Measurements from ENCODE around the gene TRAP1.
"Not testable (repeated sequence)": the region's sequence is repeated elsewhere in the genome, so short reads cannot be mapped to it uniquely, and the experiment has no call there.

The TRAP1 gene

DNA sequence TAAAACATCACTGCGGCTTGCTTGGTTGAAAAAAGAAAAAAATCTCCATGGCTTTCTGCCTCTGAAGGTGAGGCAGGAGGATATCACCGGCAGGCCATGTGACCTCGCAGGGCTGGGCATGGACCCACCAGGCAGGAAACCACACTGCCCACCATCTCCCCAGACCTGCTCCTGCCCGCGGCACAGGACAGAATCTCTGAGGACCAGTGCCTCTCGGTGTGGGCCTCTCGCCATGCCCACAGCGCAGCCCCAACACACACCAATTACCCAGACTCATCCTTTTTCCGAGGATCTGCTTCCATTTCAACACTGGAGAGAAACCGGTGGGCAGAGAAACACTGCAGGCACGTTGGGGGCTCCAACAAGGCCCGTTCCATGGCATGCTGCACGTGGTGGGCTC lies 46.6 kb downstream of the TRAP1 start:
- no peak for DNase-seq

DNA sequence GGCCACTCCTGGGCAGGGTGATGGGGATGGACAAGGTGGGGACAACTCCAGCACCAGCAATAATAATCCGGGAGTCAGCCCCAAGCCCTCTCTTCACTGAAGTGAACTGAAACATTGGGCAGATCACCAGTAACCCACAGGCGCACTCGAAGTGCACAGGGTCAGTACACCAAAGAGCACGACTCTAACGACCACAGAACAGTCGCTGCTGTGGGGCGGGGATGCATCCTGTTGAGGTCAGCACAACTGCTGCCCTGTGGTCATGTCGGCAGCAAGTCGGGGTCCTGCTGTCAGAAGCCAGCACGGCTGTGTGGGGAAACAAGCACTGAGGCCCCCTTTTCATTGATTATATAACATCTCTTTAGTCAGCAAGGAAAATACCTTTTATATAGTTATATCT lies 48.2 kb downstream of the TRAP1 start:
- no peak for DNase-seq

DNA sequence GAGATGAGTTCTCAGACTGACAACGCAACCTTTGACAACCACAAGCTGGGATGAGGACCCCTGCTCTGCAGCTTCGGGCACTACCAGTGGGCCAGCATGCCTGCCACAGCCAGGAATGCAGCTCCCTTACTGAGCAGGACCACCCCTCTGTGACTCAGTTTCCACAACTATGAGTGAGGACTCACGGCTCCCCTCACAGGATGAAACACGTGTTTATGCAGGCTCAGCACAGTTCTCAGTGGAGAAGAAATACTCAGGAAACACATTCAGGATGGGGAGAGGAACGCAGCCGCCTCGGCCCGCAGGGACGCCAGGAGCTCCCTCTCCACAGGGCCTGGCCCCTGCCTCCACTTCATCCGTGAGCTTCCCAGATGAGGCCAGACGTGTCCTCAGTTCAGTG lies 48.7 kb downstream of the TRAP1 start:
- no peak for DNase-seq

DNA sequence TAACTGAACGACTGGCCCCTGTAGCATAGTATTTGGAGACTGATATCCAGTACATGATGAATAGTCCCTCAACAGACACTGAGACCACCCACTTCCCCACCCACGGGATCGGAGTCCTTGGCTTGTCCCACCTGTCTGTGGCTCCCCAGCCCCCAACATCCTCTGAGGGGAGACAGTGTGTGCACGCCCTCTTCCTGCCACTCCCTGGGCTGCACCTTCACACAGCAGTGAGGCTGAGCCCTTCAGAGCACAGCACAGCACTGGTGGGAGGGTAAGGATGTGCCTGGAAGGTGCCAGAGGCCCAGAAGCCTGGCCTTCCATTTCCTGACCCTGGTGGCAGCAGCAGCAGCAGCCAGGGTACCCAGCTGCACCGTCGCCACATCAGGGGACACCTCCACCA lies 51.8 kb downstream of the TRAP1 start:
- no peak for DNase-seq

GRCh38 chr16:3664187-3664896 lies 53.0 kb downstream of the TRAP1 start:
- DNase-seq = no peak

DNA sequence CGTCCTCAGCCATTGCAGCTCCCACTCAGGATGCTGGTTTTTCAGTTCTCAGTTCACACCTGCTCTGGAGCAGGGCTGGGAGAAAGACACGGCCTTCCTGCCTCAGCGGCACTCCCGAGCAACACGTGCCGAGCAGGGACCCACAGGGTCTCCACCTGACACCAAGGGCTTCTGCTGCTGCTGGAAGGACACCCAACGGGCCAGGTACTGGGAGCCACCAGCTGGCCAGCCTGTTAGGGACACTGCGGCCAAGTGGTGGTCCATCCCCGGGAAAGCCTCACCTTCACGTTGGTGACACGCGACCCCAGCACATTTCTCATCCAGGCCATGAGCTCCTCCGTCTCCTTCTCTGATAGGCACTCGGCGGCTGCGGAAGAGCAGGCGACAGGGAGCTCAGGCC lies 54.7 kb downstream of the TRAP1 start:
- DNase-seq = no peak

DNA sequence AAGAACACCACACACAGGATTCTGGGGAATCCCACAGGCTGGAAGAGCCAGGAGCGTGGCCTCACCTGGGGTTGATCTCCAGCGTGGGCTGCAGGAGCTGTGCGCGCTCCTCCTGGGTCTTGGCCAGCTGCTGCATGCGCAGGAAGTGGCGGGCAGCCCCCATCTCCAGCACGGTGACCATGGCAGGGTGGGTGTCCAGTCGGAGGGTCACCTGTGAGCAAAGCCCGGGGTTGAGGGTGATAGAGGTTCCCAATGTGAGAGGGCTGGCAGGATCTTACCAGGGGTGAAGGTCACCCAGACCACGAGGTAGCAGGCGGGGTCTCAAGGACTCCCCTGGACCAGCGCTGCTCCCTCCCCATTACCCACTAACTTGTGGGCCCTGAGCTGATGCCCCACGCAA lies 55.4 kb downstream of the TRAP1 start:
- no peak for DNase-seq

DNA sequence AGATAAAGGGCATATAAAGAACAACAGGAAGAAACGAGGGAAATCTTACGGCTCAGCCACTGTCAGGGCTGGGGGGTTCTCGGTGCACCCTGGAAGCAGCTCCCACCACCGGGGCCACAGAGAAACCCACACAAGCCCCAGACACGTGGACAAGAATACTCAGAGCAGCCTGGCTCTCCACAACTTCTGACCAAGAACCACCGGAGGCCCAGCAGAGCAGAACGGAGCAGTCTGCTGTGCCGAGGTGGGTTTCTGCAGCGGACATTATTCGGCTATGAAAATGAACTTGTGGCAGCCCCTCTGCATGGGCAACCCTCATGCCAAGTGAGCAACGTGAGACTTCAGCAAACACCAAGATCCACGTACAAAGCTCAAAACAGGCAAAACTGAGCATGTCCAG lies 56.0 kb downstream of the TRAP1 start:
- no peak for DNase-seq

- DNase-seq = peak; percentile 57
These were observed 58.1 kb downstream of the TRAP1 start for GRCh38 chr16:3659251-3659650.

DNA sequence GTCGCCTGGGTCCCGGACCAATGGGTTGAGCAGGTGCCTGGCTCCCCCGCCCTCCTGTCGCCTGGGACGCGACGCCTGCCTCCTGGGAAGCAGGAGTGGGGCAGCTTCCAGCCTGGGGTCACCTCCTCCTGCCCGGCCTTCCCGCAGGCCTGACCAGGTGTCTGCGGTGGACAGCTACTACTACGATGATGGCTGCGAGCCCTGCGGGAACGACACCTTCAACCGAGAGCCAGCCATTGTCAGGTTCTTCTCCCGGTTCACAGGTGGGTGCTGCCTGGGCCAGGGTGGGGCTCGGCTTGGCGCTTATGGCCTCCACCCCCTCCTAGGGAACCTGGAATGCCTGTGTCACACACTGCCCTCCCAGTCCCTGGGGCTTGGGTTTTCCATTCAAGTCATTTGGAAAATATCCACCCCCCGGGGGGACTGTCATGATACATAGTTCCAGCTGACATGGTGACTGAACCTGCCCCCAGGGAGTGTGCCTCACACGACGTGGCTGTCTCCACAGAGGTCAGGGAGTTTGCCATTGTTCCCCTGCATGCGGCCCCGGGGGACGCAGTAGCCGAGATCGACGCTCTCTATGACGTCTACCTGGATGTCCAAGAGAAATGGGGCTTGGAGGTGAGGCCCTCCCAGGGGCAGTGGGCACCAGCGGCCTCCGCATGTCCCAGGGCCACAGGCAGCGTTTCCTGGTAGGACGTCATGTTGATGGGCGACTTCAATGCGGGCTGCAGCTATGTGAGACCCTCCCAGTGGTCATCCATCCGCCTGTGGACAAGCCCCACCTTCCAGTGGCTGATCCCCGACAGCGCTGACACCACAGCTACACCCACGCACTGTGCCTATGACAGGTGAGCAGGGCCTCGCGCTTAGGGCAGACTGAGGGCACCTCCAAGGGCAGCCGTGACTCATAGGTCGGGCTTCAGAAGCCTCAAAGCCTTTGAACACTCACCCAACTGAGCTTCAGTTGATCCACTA lies 60.5 kb downstream of the TRAP1 start:
- DNase-seq = no peak

GRCh38 chr16:3656160-3656490 lies 61.2 kb downstream of the TRAP1 start:
- not testable (repeated sequence) for DNase-seq

DNA sequence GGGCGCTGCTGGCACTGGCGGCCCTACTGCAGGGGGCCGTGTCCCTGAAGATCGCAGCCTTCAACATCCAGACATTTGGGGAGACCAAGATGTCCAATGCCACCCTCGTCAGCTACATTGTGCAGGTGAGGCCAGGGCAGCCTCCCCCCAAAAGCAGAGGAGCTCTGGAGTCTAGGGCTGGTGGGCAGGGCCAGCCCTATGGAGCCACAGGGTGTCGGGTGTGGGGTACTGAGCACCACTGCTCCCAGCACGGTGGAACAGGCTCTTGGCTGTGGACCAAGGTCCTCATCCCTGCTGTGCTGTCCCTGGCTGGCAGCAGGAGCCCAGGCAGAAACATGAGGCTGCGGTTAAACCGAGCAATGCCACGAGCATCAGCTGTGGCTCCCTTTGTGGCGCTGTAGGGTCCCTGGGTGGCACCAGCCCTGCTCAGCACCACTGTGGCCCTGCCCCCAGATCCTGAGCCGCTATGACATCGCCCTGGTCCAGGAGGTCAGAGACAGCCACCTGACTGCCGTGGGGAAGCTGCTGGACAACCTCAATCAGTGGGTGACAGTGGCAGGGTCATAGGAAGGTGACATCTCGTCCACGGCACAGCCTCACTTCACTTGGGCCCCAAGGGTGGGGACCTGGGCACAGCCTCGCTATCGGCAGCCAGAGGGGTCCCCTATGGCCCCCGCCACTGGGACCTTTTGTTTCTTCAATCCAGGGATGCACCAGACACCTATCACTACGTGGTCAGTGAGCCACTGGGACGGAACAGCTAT lies 61.7 kb downstream of the TRAP1 start:
- no peak for DNase-seq

GRCh38 chr16:3655030-3655395 lies 62.3 kb downstream of the TRAP1 start:
- DNase-seq = no peak

DNA sequence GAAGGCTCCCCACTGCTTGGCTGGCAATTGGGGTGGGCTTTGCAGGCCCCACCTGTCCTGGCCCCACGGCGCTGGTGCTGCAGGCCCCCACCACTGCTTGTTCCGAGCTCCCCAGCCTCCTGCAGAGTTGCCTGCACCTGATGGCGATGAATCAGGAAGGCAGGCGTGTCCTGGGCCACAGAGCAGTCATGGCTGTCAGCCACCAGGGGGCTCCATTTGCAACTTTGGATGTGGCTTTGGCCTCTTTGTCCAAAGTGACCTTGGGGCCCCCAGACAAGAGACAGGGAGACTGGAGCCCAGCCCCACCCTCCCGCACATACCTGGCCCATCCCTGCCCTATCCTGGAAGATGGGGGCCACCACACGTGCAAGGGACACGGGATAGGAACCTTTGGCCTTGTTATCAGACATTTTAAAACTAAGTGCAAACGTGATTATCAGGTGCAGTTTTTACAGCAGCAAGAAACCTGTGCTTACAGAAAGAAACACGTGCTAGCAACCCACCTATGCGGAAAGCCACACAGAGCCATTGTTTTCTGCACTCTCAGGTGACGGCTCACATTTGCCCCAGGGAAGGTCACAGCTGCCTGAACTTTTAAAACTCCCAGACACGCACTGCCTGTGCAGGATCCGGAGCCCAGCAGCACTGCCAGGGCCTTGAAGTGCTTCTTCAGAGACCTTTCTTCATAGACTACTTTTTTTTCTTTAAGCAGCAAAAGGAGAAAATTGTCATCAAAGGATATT lies 62.9 kb downstream of the TRAP1 start, which contains the start of gene DNASE1:
Gene DNASE1, plus strand, starts transcription at position 443 of the 743 bp plus-strand sequence. CDS start 683 bp downstream, outside the sequence.
- DNase-seq = peak; percentile 52

GRCh38 chr16:3652373-3653195 lies 64.7 kb downstream of the TRAP1 start:
- no peak for DNase-seq

DNA sequence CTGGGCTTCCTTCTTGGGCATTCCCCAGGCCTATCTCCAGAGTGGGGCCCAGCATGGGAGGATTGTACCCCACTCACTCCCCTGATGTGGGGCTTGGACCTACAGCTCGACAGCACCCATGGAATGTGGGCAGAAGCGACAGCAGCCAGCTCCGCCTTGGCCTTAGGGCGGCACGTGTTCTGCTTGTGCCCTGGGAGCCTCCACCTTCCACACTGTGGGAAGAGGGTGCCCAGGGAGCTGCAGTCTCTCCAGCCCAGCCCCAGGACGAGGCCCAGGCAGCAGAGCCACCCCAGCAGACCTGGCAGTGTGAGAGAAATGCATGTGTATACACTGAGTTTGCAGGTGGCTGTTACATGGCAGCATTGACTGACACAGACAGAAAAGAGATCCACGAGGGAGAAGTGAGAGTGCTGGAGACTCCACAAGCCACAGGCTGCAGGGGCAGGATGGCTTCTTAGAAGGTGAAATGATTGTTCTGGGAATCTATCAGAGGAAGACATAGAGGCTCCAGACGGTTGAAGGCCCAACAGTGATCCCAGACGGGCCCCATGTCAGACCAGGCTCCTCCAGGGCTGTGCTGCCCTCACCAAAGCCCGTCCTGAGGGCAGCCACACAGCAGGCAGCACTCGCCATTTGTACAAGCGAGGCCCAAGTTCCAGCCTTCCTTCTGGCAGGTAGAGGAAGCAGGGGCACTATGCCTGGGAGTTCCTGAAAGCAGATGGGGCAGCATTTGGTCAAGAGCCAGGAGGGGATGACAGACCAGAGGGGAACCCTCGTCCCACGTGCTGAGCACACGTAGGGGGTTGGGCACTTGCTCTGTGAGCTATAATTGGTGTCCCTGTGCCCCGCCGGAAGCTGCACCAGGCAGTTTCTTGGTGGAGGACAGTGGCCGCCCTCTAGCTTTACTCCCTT lies 65.6 kb downstream of the TRAP1 start:
- DNase-seq = no peak

DNA sequence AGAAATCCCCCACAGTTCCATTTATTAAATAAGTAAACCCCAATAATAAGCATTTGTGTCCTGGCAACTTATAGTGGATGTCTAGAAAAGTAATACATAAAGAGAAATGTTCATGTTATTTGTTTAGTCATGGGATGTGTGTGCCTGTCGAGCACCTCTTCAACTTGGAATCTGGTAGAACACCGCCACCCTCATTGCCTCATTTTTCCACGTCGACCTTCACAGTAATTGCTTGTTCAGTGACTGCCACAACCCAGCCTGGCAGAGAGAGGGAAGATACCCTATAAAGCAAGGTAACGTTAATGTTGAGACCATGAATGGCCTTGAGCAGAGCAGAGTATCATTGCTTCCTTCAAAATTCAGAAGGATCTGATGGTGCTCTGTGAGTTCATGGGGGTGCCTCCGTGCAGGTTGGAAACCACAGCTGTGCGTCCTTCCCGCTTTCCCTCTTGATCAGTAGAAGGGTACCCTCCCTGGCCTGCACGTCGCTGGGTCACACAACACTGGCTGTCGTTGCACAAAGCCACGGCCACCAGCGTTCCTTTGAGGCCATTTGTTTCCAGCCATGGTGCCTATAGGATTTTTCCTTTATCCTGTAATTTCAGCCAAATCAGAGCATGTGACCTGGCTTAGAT lies 66.6 kb downstream of the TRAP1 start:
- no peak for DNase-seq

DNA sequence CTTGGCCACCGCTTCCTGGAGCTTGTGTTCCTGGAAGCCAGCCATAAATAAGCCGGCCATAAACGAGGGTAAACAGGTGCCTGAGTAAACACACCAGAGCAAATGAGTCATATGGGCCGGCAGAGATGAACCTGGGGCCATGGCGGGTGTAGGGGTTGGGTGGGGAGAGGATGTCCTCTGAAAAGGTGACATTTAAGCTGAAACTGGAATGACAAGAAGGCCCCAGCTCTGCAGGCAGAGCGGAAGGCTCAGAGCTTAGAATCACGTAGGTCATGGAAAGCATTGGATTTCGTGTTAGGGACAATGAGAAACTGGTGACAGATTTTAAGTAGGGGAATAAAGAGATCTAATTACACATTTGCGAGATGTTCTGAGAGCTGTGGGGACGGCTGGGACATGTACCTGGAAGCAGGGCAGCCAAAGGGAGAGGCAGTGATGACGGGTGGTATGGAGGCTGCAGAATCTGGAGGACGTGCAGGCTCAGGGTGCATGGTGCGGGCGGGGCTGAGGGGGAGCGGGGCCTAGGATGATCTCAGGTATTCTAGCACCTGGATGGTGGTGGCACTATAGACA lies 70.9 kb downstream of the TRAP1 start:
- no peak for DNase-seq

- no peak for DNase-seq
These were observed 71.6 kb downstream of the TRAP1 start for GRCh38 chr16:3645504-3646347.

All from NCI-H226 (cell line).